ENCODE data around the gene NCK2. TPM values are rescaled to one million over a fixed set of nuclear protein-coding genes. Genes with fewer than 3 reads are reported as not detected.

The NCK2 gene
- total RNA-seq, 1 experiment from 2014 or later: 89.0 TPM

GRCh38 chr2:105792561-105792960, 47.8 kb downstream of the NCK2 start:
- peaks cover 21% of the 10 kb centered on the region for H3K4me1 Mint-ChIP-seq (ENCODE audit: low read depth, unreplicated experiment)
- CTCF ChIA-PET: no interaction called here
- Histone ChIP-seq H3K4me3 (ENCODE audit: low read depth, low read length) (no peak overlapping the region), H3K9me3 (no peaks in the 10 kb centered on the region), H3K4me1 (0 out of 2 replicates have a peak, but pooled peaks cover 5% of the 10 kb centered on the region), H3K27me3 (replicated peaks; ENCODE audit: control insufficient read depth, insufficient read depth, low read length) (no peaks in the 10 kb centered on the region), H3K36me3 (ENCODE audit: control insufficient read depth, insufficient read depth, low read length) (peaks cover 2% of the 10 kb centered on the region; the same call in 1 of the 2 replicates)
- BruUV-seq (replicated peaks): no TSS peak
- DNase-seq: no peak
- H3K27me3 Mint-ChIP-seq (ENCODE audit: insufficient read depth, unreplicated experiment): no peaks in the 10 kb centered on the region
- H3K27ac Mint-ChIP-seq (ENCODE audit: unreplicated experiment): no peak overlapping the region
- H3K9me3 Mint-ChIP-seq (ENCODE audit: unreplicated experiment): no peaks in the 10 kb centered on the region
- peaks cover 16% of the 10 kb centered on the region for H3K36me3 Mint-ChIP-seq (ENCODE audit: insufficient read depth, unreplicated experiment)
- no peak for TF ChIP-seq CTCF (IDR thresholded peaks at IDR 0.05; ENCODE audit: insufficient read depth in 1 of 2, low read depth in 1 of 2, low read length in 1 of 2, severe bottlenecking in 1 of 2, unreplicated experiment in 1 of 2)
- intact Hi-C loops (cut with micrococcal nuclease; ENCODE audit: unreplicated experiment): no loop called here
- POLR2A ChIA-PET: no interaction called here
- no peak overlapping the region for H3K4me3 Mint-ChIP-seq (ENCODE audit: unreplicated experiment)

GRCh38 chr2:105793196-105793975, 48.7 kb downstream of the NCK2 start:
- Mint-ChIP-seq H3K27ac (ENCODE audit: unreplicated experiment) (no peak overlapping the region), H3K4me3 (ENCODE audit: unreplicated experiment) (no peak overlapping the region), H3K27me3 (ENCODE audit: insufficient read depth, unreplicated experiment) (no peaks in the 10 kb centered on the region), H3K4me1 (ENCODE audit: low read depth, unreplicated experiment) (peaks cover 21% of the 10 kb centered on the region), H3K9me3 (ENCODE audit: unreplicated experiment) (no peaks in the 10 kb centered on the region), H3K36me3 (ENCODE audit: insufficient read depth, unreplicated experiment) (peaks cover 16% of the 10 kb centered on the region)
- no TSS peak for BruUV-seq (replicated peaks)
- POLR2A ChIA-PET: no interaction called here
- TF ChIP-seq CTCF (IDR thresholded peaks at IDR 0.05; ENCODE audit: insufficient read depth in 1 of 2, low read depth in 1 of 2, low read length in 1 of 2, severe bottlenecking in 1 of 2, unreplicated experiment in 1 of 2): no peak
- peaks cover 2% of the 10 kb centered on the region; the same call in 1 of the 2 replicates for H3K36me3 ChIP-seq (ENCODE audit: control insufficient read depth, insufficient read depth, low read length)
- no peak overlapping the region for H3K4me3 ChIP-seq (ENCODE audit: low read depth, low read length)
- DNase-seq: no peak
- CTCF ChIA-PET: no interaction called here
- no peaks in the 10 kb centered on the region for H3K27me3 ChIP-seq (replicated peaks; ENCODE audit: control insufficient read depth, insufficient read depth, low read length)
- no peaks in the 10 kb centered on the region for H3K9me3 ChIP-seq
- intact Hi-C loops (cut with micrococcal nuclease; ENCODE audit: unreplicated experiment): no loop called here
- 0 out of 2 replicates have a peak, but pooled peaks cover 10% of the 10 kb centered on the region for H3K4me1 ChIP-seq

DNA sequence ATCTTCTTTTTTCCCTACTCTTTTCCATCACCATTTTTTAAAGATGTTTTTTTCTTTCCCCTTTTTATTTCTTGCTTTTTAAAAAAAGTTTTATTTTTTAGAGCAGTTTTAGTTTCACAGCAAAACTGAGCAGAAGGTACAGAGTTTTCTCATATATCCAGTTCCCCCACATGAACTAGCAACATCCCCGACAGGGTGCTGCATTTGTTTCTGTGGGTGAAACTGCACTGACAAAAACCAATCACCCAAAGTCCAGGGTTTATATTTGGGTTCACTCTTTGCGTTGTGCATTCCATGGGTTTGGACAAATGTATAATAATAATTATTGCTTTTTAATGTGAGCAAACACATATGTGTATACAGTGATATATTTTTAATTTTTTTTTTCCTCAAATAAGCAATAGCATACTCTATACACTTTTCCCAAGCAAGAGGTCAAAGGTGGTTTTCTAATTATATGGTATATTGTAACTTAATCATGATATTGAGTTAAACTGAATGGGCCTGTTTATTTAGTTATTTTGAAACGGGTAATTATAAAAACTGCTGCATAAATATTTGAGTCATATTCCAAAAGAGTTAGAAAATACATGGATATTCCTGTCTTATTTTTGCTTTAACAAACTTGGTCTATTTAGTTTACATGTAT, 50.3 kb downstream of the NCK2 start:
- Histone ChIP-seq H3K9me3 (no peaks in the 10 kb centered on the region), H3K27me3 (replicated peaks; ENCODE audit: control insufficient read depth, insufficient read depth, low read length) (no peaks in the 10 kb centered on the region), H3K36me3 (ENCODE audit: control insufficient read depth, insufficient read depth, low read length) (peaks cover 2% of the 10 kb centered on the region; the same call in 1 of the 2 replicates), H3K4me1 (peaks cover 18% of the 10 kb centered on the region), H3K4me3 (ENCODE audit: low read depth, low read length) (no peak overlapping the region)
- no peak for TF ChIP-seq CTCF (IDR thresholded peaks at IDR 0.05; ENCODE audit: insufficient read depth in 1 of 2, low read depth in 1 of 2, low read length in 1 of 2, severe bottlenecking in 1 of 2, unreplicated experiment in 1 of 2)
- ChIA-PET CTCF (no interaction called here), POLR2A (no interaction called here)
- Mint-ChIP-seq H3K27me3 (ENCODE audit: insufficient read depth, unreplicated experiment) (no peaks in the 10 kb centered on the region), H3K27ac (ENCODE audit: unreplicated experiment) (peak overlapping the region; percentile 55), H3K9me3 (ENCODE audit: unreplicated experiment) (no peaks in the 10 kb centered on the region), H3K4me3 (ENCODE audit: unreplicated experiment) (no peak overlapping the region), H3K4me1 (ENCODE audit: low read depth, unreplicated experiment) (peaks cover 17% of the 10 kb centered on the region), H3K36me3 (ENCODE audit: insufficient read depth, unreplicated experiment) (peaks cover 16% of the 10 kb centered on the region)
- intact Hi-C loops (cut with micrococcal nuclease; ENCODE audit: unreplicated experiment): no loop called here
- DNase-seq: no peak
- BruUV-seq (replicated peaks): no TSS peak
